ENCODE results near the gene PLD1. TPM values are rescaled to one million over a fixed set of nuclear protein-coding genes. Genes with fewer than 3 reads are reported as not detected.

The PLD1 gene
- total RNA-seq, 1 donor from 2014 or later, result 59.5 TPM

DNA sequence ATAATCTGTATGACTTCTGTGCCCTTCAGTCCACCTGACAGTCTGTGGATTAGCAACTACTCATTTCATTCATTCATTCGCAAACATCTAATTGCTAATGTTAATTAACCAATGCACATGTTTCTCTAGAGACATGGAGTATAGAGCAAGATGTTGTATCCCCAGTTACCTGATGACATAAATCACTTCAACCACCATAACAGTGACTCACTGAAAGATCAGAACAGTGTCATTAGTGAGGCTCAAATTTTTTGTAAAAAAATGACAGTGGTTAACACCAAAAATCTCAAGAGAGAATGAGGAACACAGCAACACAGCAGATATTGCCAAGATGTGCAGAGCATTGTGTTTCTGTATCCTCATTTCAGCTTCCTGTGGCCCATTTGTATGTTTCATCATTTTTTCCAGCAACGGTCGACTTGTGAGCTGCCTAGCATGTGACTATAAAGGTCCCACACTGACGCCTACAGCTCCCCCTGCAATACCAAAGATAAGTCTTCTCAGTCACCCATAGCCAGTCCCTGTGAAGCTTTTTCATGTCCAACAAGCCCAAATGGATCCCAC is 3.7 kb upstream of the PLD1 start:
- no peak for DNase-seq
- TF ChIP-seq, protein P1, sequence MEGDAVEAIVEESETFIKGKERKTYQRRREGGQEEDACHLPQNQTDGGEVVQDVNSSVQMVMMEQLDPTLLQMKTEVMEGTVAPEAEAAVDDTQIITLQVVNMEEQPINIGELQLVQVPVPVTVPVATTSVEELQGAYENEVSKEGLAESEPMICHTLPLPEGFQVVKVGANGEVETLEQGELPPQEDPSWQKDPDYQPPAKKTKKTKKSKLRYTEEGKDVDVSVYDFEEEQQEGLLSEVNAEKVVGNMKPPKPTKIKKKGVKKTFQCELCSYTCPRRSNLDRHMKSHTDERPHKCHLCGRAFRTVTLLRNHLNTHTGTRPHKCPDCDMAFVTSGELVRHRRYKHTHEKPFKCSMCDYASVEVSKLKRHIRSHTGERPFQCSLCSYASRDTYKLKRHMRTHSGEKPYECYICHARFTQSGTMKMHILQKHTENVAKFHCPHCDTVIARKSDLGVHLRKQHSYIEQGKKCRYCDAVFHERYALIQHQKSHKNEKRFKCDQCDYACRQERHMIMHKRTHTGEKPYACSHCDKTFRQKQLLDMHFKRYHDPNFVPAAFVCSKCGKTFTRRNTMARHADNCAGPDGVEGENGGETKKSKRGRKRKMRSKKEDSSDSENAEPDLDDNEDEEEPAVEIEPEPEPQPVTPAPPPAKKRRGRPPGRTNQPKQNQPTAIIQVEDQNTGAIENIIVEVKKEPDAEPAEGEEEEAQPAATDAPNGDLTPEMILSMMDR (IDR thresholded peaks at IDR 0.05; ENCODE audit: borderline replicate concordance), result no peak
- Histone ChIP-seq H3K9me3 (replicated peaks) (no peaks in the 10 kb centered on the region), H3K4me3 (no peak overlapping the region), H3K36me3 (no peaks in the 10 kb centered on the region), H3K4me1 (peaks cover 21% of the 10 kb centered on the region), H3K27me3 (ENCODE audit: low read depth) (no peaks in the 10 kb centered on the region), H3K27ac (replicated peaks) (peak overlapping the region; percentile 47)
- intact Hi-C loops (cut with micrococcal nuclease), result no loop called here

DNA sequence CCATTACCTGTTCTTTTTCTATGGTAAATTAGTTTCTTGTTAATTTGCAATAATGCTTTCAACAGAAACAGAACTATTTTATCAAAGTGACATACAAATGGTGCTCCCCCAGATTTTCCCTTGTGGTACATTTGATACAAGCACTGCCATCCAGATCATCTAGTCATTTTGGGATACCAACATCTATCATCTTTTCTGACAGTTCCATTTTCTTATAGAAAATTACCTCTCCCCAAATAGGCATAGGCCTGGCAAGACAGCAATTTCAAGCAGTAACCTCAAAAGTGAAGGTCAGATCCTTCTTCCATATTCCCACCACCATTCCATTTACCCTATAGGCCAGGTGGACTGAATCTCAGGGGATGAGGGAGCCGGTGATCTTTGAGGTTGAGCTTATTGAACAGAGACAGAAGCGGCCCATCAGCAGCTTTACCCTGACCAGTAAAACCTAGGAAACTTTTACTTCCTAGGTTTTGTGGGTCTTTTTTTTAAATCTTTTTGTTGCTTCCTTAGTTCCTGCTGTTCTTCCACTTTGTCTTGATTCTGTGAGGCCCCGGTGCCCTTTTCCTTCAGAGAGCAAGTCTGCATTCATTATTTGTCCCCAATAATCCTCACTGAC is 3.1 kb upstream of the PLD1 start:
- H3K27me3 ChIP-seq (ENCODE audit: low read depth), result no peaks in the 10 kb centered on the region
- H3K9me3 ChIP-seq (replicated peaks), result no peaks in the 10 kb centered on the region
- peaks cover 25% of the 10 kb centered on the region for H3K4me1 ChIP-seq
- peak overlapping the region; percentile 47 for H3K27ac ChIP-seq (replicated peaks)
- TF ChIP-seq, protein P1 (IDR thresholded peaks at IDR 0.05; ENCODE audit: borderline replicate concordance), result no peak
- H3K4me3 ChIP-seq, result no peak overlapping the region
- intact Hi-C loops (cut with micrococcal nuclease), result no loop called here
- DNase-seq, result no peak
- no peaks in the 10 kb centered on the region for H3K36me3 ChIP-seq

DNA sequence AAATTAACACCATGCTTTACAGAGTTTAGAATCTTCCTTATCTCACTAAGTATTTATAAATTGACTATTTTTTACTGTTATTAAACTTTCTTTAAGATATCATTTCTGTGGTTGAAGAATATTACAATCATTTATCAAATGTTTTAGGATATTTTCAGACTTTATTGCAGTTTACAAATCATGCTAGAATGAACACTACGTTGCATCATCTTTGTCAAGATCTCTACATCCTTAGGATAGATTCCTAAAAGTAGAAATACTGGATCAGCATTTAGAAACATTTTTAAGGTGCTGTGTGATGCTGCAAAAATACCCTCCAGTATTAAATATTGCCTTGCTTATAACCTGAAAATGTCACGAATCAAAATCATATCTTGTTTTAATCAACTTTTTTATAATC is 2.5 kb upstream of the PLD1 start:
- no peaks in the 10 kb centered on the region for H3K27me3 ChIP-seq (ENCODE audit: low read depth)
- DNase-seq, result no peak
- peaks cover 25% of the 10 kb centered on the region for H3K4me1 ChIP-seq
- TF ChIP-seq, protein P1 (IDR thresholded peaks at IDR 0.05; ENCODE audit: borderline replicate concordance), result no peak
- peak overlapping the region; percentile 3 for H3K27ac ChIP-seq (replicated peaks)
- intact Hi-C loops (cut with micrococcal nuclease), result no loop called here
- no peaks in the 10 kb centered on the region for H3K9me3 ChIP-seq (replicated peaks)
- no peak overlapping the region for H3K4me3 ChIP-seq
- no peaks in the 10 kb centered on the region for H3K36me3 ChIP-seq

- TF ChIP-seq, protein P1 (IDR thresholded peaks at IDR 0.05; ENCODE audit: borderline replicate concordance), result no peak
- Histone ChIP-seq H3K36me3 (no peaks in the 10 kb centered on the region), H3K4me1 (peaks cover 27% of the 10 kb centered on the region), H3K9me3 (replicated peaks) (no peaks in the 10 kb centered on the region), H3K27ac (replicated peaks) (peak overlapping the region; percentile 97), H3K27me3 (ENCODE audit: low read depth) (no peaks in the 10 kb centered on the region), H3K4me3 (no peak overlapping the region)
- intact Hi-C loops (cut with micrococcal nuclease), result no loop called here
- DNase-seq, result no peak
Observed at GRCh38 chr3:171811913-171812335, 1.6 kb upstream of the PLD1 start.

DNA sequence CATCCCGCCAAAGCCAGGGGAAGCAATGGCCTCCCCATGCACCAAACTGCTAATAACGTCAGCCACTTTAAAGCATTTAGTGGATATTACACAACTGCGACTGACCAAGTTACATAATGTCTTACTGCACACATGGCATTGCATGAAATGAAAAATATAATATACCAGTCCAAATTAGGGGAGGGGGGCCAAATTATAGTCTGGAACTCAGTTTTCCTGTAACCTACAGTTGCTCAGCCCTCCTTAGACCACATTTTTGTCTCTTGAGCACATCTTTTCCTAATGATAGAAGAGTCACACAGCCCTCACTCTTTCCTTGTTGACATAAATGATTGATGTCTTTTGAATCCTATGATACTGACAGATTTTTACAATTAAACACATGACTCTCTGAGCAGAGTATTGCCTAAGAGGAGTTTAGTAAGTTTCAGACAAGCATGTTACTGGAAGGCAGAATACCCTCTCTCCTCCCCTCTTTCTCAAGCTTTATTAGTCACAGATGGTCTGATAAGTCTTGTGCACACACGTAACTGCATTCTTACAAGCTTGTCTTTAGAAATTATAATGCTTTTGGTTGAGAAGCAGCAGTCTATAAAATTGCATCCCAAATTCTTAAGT is 1.1 kb upstream of the PLD1 start:
- TF ChIP-seq, protein P1 (IDR thresholded peaks at IDR 0.05; ENCODE audit: borderline replicate concordance), result no peak
- intact Hi-C loops (cut with micrococcal nuclease), result no loop called here
- H3K4me3 ChIP-seq, result peak overlapping the region; percentile 85
- H3K9me3 ChIP-seq (replicated peaks), result no peaks in the 10 kb centered on the region
- H3K27ac ChIP-seq (replicated peaks), result peak overlapping the region; percentile 97
- peaks cover 32% of the 10 kb centered on the region for H3K4me1 ChIP-seq
- no peaks in the 10 kb centered on the region for H3K27me3 ChIP-seq (ENCODE audit: low read depth)
- no peak for DNase-seq
- no peaks in the 10 kb centered on the region for H3K36me3 ChIP-seq
